HG03457 (cell line): ENCODE data around the gene KIF16B.
"Not testable (repeated sequence)": the region's sequence is repeated elsewhere in the genome, so short reads cannot be mapped to it uniquely, and the experiment has no call there.

Experiments used
- ATAC-seq: cut with Tn5 transposase; IDR thresholded peaks from one replicate; pipeline ENCODE4 v1.9.1; 2021; ENCODE audit warnings: moderate number of reproducible peaks; ENCODE audit not compliant: unreplicated experiment

The KIF16B gene

GRCh38 chr20:16526433-16527380 lies 46.5 kb downstream of the KIF16B start:
- no peak for ATAC-seq

GRCh38 chr20:16522651-16523050 lies 50.6 kb downstream of the KIF16B start:
- not testable (repeated sequence) for ATAC-seq

GRCh38 chr20:16520154-16520553 lies 53.1 kb downstream of the KIF16B start:
- no peak for ATAC-seq

- ATAC-seq, result not testable (repeated sequence)
Measured at GRCh38 chr20:16519673-16520072, 53.6 kb downstream of the KIF16B start.

GRCh38 chr20:16518784-16519084 lies 54.5 kb downstream of the KIF16B start:
- no peak for ATAC-seq

GRCh38 chr20:16517946-16518783 lies 55.1 kb downstream of the KIF16B start:
- no peak for ATAC-seq

- no peak for ATAC-seq
Measured at GRCh38 chr20:16516794-16517193, 56.5 kb downstream of the KIF16B start.

- no peak for ATAC-seq
Measured at GRCh38 chr20:16515046-16515445, 58.2 kb downstream of the KIF16B start.

- no peak for ATAC-seq
Measured at GRCh38 chr20:16514140-16514539, 59.1 kb downstream of the KIF16B start.

GRCh38 chr20:16505894-16506293 lies 67.4 kb downstream of the KIF16B start:
- ATAC-seq, result no peak

- no peak for ATAC-seq
Measured at GRCh38 chr20:16501301-16501700, 71.9 kb downstream of the KIF16B start.

- no peak for ATAC-seq
Measured at GRCh38 chr20:16500197-16500596, 73.1 kb downstream of the KIF16B start.

GRCh38 chr20:16498526-16499253 lies 74.6 kb downstream of the KIF16B start:
- ATAC-seq, result no peak

GRCh38 chr20:16497896-16498295 lies 75.4 kb downstream of the KIF16B start:
- no peak for ATAC-seq

- no peak for ATAC-seq
Measured at GRCh38 chr20:16493486-16493885, 79.8 kb downstream of the KIF16B start.

- ATAC-seq, result no peak
Measured at GRCh38 chr20:16491294-16491905, 81.8 kb downstream of the KIF16B start.

- no peak for ATAC-seq
Measured at GRCh38 chr20:16490696-16491095, 82.6 kb downstream of the KIF16B start.

GRCh38 chr20:16488616-16489015 lies 84.6 kb downstream of the KIF16B start:
- no peak for ATAC-seq

- ATAC-seq, result no peak
Measured at GRCh38 chr20:16488086-16488485, 85.2 kb downstream of the KIF16B start.

- no peak for ATAC-seq
Measured at GRCh38 chr20:16486532-16486931, 86.7 kb downstream of the KIF16B start.

GRCh38 chr20:16485401-16485800 lies 87.8 kb downstream of the KIF16B start:
- ATAC-seq, result no peak
